Esophagus (tissue), 2 donors: ENCODE results near the gene GPR158. TPM values are rescaled to one million over a fixed set of nuclear protein-coding genes. Genes with fewer than 3 reads are reported as not detected.

Experiments used
- H3K27ac ChIP-seq, 2 donors: one replicate each; pipeline ENCODE4 v1.5.1; 2013; ENCODE audit warnings: low read depth in 2 of 2, mild to moderate bottlenecking in 2 of 2, inconsistent platforms in 1 of 2, low read length in 1 of 2, moderate library complexity in 1 of 2
- H3K27me3 ChIP-seq, 2 donors: one replicate each; pipeline ENCODE4 v1.6.1; 2013; ENCODE audit warnings: low read length in 2 of 2, control low read depth in 1 of 2, mild to moderate bottlenecking in 1 of 2; ENCODE audit not compliant: insufficient read depth in 2 of 2, control insufficient read depth in 1 of 2
- H3K36me3 ChIP-seq, 2 donors: one replicate each; pipeline ENCODE4 v1.6.1; 2013; ENCODE audit warnings: low read length in 1 of 2; ENCODE audit not compliant: control insufficient read depth in 2 of 2, insufficient read depth in 2 of 2
- H3K4me1 ChIP-seq, 2 donors: one replicate each; pipeline ENCODE4 v1.6.1; 2013; ENCODE audit warnings: low read length in 1 of 2; ENCODE audit not compliant: control insufficient read depth in 2 of 2, insufficient read depth in 2 of 2
- H3K4me3 ChIP-seq, 2 donors: one replicate each; pipeline ENCODE4 v1.5.1; 2013; ENCODE audit warnings: low read length in 2 of 2, mild to moderate bottlenecking in 2 of 2, low read depth in 1 of 2, moderate library complexity in 1 of 2
- H3K9me3 ChIP-seq, 2 donors: one replicate each; pipeline ENCODE4 v1.6.1; 2013; ENCODE audit warnings: mild to moderate bottlenecking in 2 of 2, low read depth in 1 of 2, low read length in 1 of 2, moderate library complexity in 1 of 2; ENCODE audit not compliant: control insufficient read depth in 2 of 2, insufficient read depth in 1 of 2
- WGBS, 2 donors: extraction: QIAGEN DNeasy Blood & Tissue Kit; methylation state at CpG; one replicate each; pipeline ENCODE4 v1.1.7; 2013; 5-methylcytosine and 5-hydroxymethylcytosine counted together
- polyA plus RNA-seq, 2 donors: library from polyadenylated mRNA; stranded (reverse); fragments of 200-250 nt; gene quantifications; one replicate each; pipeline ENCODE4 v1.2.3, GENCODE V29; 2013
- donor health status: healthy with polysubstance abuse.
- donor health status: Bipolar disorder and iron deficiency.

The GPR158 gene
- polyA plus RNA-seq, 2 donors = under 0.01 TPM; not detected in 1

DNA sequence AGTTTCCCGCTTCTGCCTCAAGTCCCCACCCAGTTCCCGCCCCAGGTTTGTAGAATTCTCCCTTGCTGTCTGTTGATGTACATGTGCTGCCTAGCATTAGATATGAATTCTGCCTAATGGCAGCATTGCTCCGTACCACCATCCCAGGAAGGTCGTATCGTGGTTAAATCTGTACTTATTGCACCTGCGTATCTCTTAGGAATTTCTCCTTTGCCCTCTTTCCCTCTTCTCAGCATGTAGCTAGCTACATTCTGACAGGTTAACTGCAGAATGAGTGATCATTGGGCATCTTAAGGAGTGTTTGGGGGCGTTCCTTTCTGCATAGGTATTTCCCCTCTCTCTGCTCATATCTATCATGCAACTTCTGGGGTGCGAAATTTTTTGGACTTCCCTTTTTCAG lies 293.1 kb downstream of the GPR158 start:
- no peaks in the 10 kb centered on the region for H3K4me1 ChIP-seq
- WGBS, 2 donors = 62 to 65% methylated on average over 8 of the region's 8 CpGs
- no peaks in the 10 kb centered on the region for H3K27me3 ChIP-seq
- H3K36me3 ChIP-seq = no peaks in the 10 kb centered on the region
- no peaks in the 10 kb centered on the region for H3K9me3 ChIP-seq
- H3K27ac ChIP-seq = no peak overlapping the region
- H3K4me3 ChIP-seq = no peak overlapping the region

DNA sequence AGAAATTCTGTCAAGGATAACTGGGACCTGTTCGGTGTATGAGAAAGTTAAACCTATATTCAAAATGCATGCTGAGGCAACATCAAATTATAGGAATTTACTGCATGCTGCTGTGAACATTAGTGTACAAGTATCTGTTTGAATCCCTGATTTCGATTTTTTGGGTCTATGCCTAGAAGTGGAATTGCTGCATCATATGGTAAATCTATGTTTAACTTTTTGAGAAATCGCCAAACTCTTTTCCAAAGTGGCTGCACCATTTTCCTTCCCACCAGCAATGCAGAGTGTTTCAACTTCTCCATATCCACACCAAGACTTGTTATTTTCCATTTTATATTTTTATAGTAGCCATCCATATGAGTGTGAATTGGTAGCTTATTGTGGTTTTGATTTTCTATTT lies 306.7 kb downstream of the GPR158 start:
- Histone ChIP-seq H3K27ac (no peak overlapping the region), H3K36me3 (no peaks in the 10 kb centered on the region), H3K4me3 (no peak overlapping the region), H3K27me3 (no peaks in the 10 kb centered on the region), H3K9me3 (no peaks in the 10 kb centered on the region), H3K4me1 (no peaks in the 10 kb centered on the region)
- 75 to 79% methylated on average over 3 of the region's 3 CpGs for WGBS, 2 donors

DNA sequence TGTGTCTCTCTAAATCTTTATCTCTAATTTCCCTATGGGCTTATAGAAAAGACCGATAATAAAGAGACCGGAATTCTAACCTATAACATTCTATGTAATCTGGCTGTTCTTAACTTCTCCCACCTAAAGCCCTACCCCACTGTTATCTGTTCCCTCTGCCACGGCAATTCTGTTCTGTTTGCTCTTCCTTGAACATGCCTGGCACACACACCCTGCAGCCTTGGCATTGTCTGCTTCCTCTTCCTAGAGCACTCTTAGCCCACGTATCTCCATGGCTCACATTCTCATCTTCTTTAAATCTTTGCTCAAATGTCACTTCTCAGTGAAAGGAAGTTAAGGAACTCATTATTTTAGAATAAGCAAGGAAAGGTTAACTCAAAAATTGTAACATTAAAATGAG lies 309.2 kb downstream of the GPR158 start:
- Histone ChIP-seq H3K4me1 (no peaks in the 10 kb centered on the region), H3K36me3 (no peaks in the 10 kb centered on the region), H3K9me3 (no peaks in the 10 kb centered on the region), H3K4me3 (no peak overlapping the region), H3K27ac (no peak overlapping the region), H3K27me3 (no peaks in the 10 kb centered on the region)
- WGBS, 2 donors = 64 to 65% methylated on average over 4 of the region's 4 CpGs

DNA sequence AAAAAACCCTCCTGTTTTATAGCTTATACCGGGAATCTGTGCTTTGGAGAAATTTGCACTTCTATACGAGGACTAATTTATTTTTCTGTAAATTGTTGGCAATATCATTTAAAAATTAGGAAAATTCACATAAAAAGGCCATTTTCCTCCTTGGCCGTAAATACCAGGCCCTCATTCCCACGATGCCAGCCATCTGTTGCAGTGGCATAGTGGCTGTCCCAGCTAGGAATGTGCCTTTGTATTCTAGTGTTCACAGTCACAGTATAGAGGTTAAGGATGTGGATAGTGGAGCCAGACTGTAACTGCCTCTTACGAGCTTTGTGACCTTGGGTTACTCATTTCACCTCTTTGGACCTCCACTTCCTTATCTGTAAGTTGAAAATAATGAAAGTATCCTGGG lies 312.5 kb downstream of the GPR158 start:
- 74 to 85% methylated on average over 5 of the region's 5 CpGs for WGBS, 2 donors
- Histone ChIP-seq H3K27ac (no peak overlapping the region), H3K9me3 (no peaks in the 10 kb centered on the region), H3K27me3 (no peaks in the 10 kb centered on the region), H3K36me3 (no peaks in the 10 kb centered on the region), H3K4me1 (no peaks in the 10 kb centered on the region), H3K4me3 (no peak overlapping the region)

DNA sequence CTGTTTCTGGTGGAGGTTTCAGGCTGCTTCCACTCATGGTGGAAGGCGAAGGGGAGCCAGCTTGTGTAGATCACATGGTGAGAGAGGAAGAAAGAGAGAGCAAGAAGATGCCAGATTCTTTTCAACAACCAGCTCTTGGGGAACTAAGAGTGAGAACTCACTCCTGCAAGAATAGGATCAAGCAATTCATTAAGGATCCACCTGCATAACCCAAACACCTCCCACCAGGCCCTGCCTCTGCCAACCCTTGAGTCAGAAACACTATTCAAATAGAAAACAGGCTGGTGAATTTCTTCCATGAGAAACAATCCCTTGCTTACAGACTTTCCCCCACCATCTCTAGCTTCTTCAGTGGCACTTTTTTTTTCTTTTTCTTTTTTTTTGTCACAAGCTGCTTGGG lies 317.2 kb downstream of the GPR158 start:
- H3K36me3 ChIP-seq = no peaks in the 10 kb centered on the region
- WGBS, 2 donors = 87 to 98% methylated on average over 1 of the region's 1 CpG
- no peaks in the 10 kb centered on the region for H3K9me3 ChIP-seq
- no peaks in the 10 kb centered on the region for H3K27me3 ChIP-seq
- no peak overlapping the region for H3K4me3 ChIP-seq
- H3K27ac ChIP-seq = no peak overlapping the region
- no peaks in the 10 kb centered on the region for H3K4me1 ChIP-seq

DNA sequence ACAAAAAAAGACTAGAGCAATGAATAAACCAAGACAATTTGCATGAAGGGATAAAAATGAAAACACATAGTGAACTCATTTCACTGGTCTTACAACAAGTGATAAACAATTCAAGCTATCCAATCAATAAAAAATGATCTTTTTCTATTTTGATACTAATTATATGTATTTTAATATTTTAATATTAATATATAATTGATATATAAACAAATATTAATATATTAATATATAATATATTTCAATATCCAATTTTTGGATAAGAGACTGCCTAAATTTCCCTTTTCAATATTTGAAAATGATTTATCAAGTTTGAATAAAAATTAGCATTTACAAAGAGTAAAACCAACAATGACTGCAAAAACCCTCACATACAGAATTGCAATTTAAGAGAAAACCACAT lies 317.9 kb downstream of the GPR158 start:
- no peaks in the 10 kb centered on the region for H3K9me3 ChIP-seq
- H3K27me3 ChIP-seq = no peaks in the 10 kb centered on the region
- no peaks in the 10 kb centered on the region for H3K36me3 ChIP-seq

DNA sequence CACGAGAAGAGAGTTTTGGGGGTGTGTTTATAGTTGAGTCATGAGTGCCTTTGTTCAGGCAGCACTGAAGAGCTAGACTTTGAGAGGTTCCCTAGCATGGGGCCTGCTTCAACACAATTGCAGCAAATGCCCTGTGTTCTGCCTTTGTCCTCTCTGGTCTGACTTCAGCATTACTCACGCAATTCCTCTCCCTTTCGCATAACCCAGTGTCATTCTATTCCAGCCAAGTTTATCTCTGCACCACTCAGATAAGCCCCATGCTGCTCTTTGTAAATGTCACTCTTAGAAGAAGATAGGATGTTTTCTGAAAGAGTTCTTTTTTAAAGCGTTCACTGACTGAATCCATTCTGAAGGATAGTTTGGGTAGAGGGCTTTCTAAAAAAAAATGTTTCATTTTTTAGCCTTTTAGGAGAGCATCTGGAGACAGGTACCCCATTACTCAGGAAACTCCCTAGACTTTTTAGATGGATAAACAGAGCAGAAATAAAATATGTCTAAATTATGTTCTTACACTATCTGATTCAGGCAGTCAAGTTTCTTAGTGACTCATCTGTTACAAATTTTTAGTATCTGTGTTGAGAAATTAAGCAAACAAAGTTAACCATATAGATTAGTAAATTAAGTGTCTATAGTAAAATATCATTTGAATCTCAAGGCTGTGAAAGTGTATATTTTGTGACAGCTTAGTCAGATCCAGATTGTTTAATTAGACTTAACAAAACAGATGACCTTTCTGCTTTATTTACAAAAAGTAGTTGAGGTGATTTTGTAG lies 318.5 kb downstream of the GPR158 start:
- H3K9me3 ChIP-seq = no peaks in the 10 kb centered on the region
- no peaks in the 10 kb centered on the region for H3K4me1 ChIP-seq
- 18 to 19% methylated on average over 4 of the region's 4 CpGs for WGBS, 2 donors
- no peak overlapping the region for H3K27ac ChIP-seq
- no peaks in the 10 kb centered on the region for H3K36me3 ChIP-seq
- H3K4me3 ChIP-seq = no peak overlapping the region
- peaks cover 0 to 3% of the 10 kb centered on the region in 2 donors for H3K27me3 ChIP-seq

More for the DNA sequence above, 317.9 kb downstream of the GPR158 start:
- H3K4me3 ChIP-seq = no peak overlapping the region
- no peak overlapping the region for H3K27ac ChIP-seq
- H3K4me1 ChIP-seq = no peaks in the 10 kb centered on the region

DNA sequence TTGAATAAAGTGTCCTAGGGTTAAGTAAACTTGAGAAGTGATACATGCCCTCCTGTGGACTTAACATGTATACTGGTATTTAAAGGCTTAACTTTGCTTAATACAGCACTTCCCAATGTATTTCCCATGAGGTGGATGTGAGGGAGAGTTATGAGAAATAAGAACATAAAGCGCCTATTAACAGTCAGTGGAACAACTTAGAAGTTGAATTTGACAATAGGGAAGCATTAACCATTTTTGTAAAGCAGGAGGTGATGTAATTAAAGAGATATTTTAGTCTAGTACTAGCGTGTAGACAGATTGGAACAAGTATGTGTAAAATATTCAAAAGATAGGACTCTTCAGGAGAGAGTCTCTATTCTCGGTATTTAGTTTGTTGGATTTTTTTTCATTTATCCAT lies 322.4 kb downstream of the GPR158 start:
- H3K9me3 ChIP-seq = no peaks in the 10 kb centered on the region
- no peaks in the 10 kb centered on the region for H3K36me3 ChIP-seq
- no peaks in the 10 kb centered on the region for H3K4me1 ChIP-seq
- no peak overlapping the region for H3K27ac ChIP-seq
- H3K4me3 ChIP-seq = no peak overlapping the region
- WGBS, 2 donors = 68 to 71% methylated on average over 3 of the region's 3 CpGs
- H3K27me3 ChIP-seq = peaks cover 0 to 3% of the 10 kb centered on the region in 2 donors

DNA sequence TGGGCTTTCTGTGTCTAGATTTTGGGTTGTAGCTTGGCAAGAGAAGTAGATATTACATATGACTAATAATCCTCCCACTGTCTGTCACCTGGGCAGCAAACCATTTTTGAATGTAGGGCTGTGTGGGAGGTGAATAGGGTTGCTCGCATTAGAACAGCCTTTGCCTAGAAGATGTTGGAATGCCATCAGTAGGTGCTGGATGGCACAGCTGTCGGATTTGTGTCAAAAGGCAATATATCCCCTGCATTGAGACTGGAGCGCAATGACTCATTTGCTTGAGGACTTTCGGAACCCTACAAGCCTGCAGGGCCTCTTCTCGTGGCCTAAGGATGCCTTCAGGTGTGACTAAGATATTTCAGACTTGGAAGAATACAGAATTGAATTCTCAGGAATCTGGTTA lies 323.8 kb downstream of the GPR158 start:
- Histone ChIP-seq H3K4me3 (no peak overlapping the region), H3K4me1 (no peaks in the 10 kb centered on the region), H3K9me3 (no peaks in the 10 kb centered on the region), H3K27me3 (peaks cover 0 to 3% of the 10 kb centered on the region in 2 donors), H3K36me3 (no peaks in the 10 kb centered on the region), H3K27ac (no peak overlapping the region)
- WGBS, 2 donors = 62 to 67% methylated on average over 5 of the region's 5 CpGs

DNA sequence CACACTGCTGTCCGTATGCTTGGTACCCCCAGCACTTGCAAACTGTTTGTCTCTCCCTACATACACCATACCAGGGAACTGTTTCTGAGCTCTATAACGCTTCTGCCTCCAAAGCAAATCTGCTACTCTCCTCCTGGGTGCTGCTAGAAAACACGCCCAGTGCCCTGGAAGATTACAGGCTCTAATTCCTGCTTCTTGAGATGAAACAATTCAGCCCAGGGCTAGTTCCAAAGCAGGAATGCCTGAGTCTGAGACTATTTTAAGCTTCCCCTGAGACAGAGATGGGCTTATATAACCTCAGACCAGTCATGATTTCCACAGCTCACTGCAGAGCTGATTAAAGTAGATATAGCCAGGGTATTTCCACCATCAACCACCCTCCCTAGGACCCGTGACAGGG lies 327.1 kb downstream of the GPR158 start:
- H3K27ac ChIP-seq = no peak overlapping the region
- peaks cover 0 to 3% of the 10 kb centered on the region in 2 donors for H3K27me3 ChIP-seq
- 44 to 55% methylated on average over 4 of the region's 4 CpGs for WGBS, 2 donors
- no peak overlapping the region for H3K4me3 ChIP-seq
- no peaks in the 10 kb centered on the region for H3K4me1 ChIP-seq
- H3K9me3 ChIP-seq = no peaks in the 10 kb centered on the region
- no peaks in the 10 kb centered on the region for H3K36me3 ChIP-seq
